Astrocyte (in vitro differentiated cells and primary cell): Measurements from ENCODE around the gene PHF21B. TPM values are rescaled to one million over a fixed set of nuclear protein-coding genes. Genes with fewer than 3 reads are reported as not detected.

Source experiments
- DNase-seq: peaks from one replicate; pipeline ENCODE4 v3.0.0-alpha.2; 2010; ENCODE audit warnings: low read depth
- FAIRE-seq: peaks from 2 replicates; lab custom pipeline; 2011; peaks lifted over from hg19 to GRCh38; lab: Jason Lieb, UNC
- H2AFZ ChIP-seq: 2 replicates; pipeline ENCODE4 v1.6.0; 2012; ENCODE audit warnings: low read depth, low read length, inconsistent platforms
- H3K27ac ChIP-seq: 2 replicates; pipeline ENCODE4 v1.5.1; 2011; ENCODE audit warnings: low read depth, low read length, inconsistent platforms
- H3K27me3 ChIP-seq: 2 replicates; pipeline ENCODE4 v1.6.0; 2011; ENCODE audit warnings: low read length, inconsistent platforms; ENCODE audit not compliant: insufficient read depth
- H3K36me3 ChIP-seq: 2 replicates; pipeline ENCODE4 v1.5.1; 2011; ENCODE audit warnings: low read length, inconsistent platforms; ENCODE audit not compliant: insufficient read depth
- H3K4me1 ChIP-seq: 2 replicates; pipeline ENCODE4 v1.5.1; 2011; ENCODE audit warnings: low read length, inconsistent platforms; ENCODE audit not compliant: insufficient read depth
- H3K4me2 ChIP-seq: 2 replicates; pipeline ENCODE4 v1.6.0; 2012; ENCODE audit warnings: low read length, inconsistent platforms
- H3K4me3 ChIP-seq: 2 replicates; pipeline ENCODE4 v1.5.1; 2011; ENCODE audit warnings: low read depth, mild to moderate bottlenecking, low read length, inconsistent platforms; ENCODE audit not compliant: insufficient read depth
- H3K79me2 ChIP-seq: 2 replicates; pipeline ENCODE4 v1.6.0; 2012; ENCODE audit warnings: mild to moderate bottlenecking, low read length, inconsistent platforms; ENCODE audit not compliant: insufficient read depth
- H3K9ac ChIP-seq: 2 replicates; pipeline ENCODE4 v1.6.0; 2012; ENCODE audit warnings: mild to moderate bottlenecking, low read length, inconsistent platforms
- H3K9me3 ChIP-seq: 2 replicates; pipeline ENCODE4 v1.5.1; 2012; ENCODE audit warnings: low read depth, mild to moderate bottlenecking, low read length, inconsistent platforms; ENCODE audit not compliant: insufficient read depth
- H4K20me1 ChIP-seq: 2 replicates; pipeline ENCODE4 v1.6.0; 2012; ENCODE audit warnings: low read length, inconsistent platforms; ENCODE audit not compliant: insufficient read depth
- H3K27ac Mint-ChIP-seq: one replicate; pipeline ENCODE4 v1.8.0; 2021; ENCODE audit warnings: mild to moderate bottlenecking, mixed read lengths; ENCODE audit not compliant: unreplicated experiment
- H3K27me3 Mint-ChIP-seq: one replicate; pipeline ENCODE4 v1.8.0; 2021; ENCODE audit warnings: low read depth, mixed read lengths; ENCODE audit not compliant: unreplicated experiment
- H3K36me3 Mint-ChIP-seq: one replicate; pipeline ENCODE4 v1.8.0; 2021; ENCODE audit warnings: low read depth, mixed read lengths; ENCODE audit not compliant: unreplicated experiment
- H3K4me1 Mint-ChIP-seq: one replicate; pipeline ENCODE4 v1.8.0; 2021; ENCODE audit warnings: low read depth, mixed read lengths; ENCODE audit not compliant: unreplicated experiment
- H3K4me3 Mint-ChIP-seq: one replicate; pipeline ENCODE4 v1.8.0; 2021; ENCODE audit warnings: mild to moderate bottlenecking, moderate library complexity, mixed read lengths; ENCODE audit not compliant: unreplicated experiment
- H3K9me3 Mint-ChIP-seq: one replicate; pipeline ENCODE4 v1.8.0; 2021; ENCODE audit warnings: mild to moderate bottlenecking, mixed read lengths; ENCODE audit not compliant: unreplicated experiment
- CTCF ChIP-seq: IDR thresholded peaks from 2 replicates; pipeline ENCODE4 v1.5.1; 2011; ENCODE audit warnings: low read depth, mild to moderate bottlenecking, inconsistent platforms, low read length, moderate library complexity; ENCODE audit not compliant: insufficient read depth
- EZH2 ChIP-seq: IDR thresholded peaks from 2 replicates; pipeline ENCODE4 v1.6.1; 2012; ENCODE audit warnings: mild to moderate bottlenecking, low read length, inconsistent platforms; ENCODE audit not compliant: insufficient read depth
- total RNA-seq: library from RNA; stranded (reverse); gene quantifications from 2 replicates; pipeline ENCODE4 v1.2.1, GENCODE V29; 2021

The PHF21B gene
- total RNA-seq, 1 donor from 2014 or later = 6.3 TPM

- H3K9me3 Mint-ChIP-seq = peaks cover 2% of the 10 kb centered on the region
- H3K27me3 Mint-ChIP-seq = peaks cover 65% of the 10 kb centered on the region
- Histone ChIP-seq H3K4me1 (no peaks in the 10 kb centered on the region), H3K79me2 (no peaks in the 10 kb centered on the region), H4K20me1 (no peaks in the 10 kb centered on the region), H3K36me3 (no peaks in the 10 kb centered on the region), H2AFZ (no peak overlapping the region), H3K4me2 (no peak overlapping the region), H3K4me3 (no peak overlapping the region), H3K9ac (no peak overlapping the region), H3K27ac (no peak overlapping the region), H3K27me3 (peaks cover 41% of the 10 kb centered on the region), H3K9me3 (no peaks in the 10 kb centered on the region)
- no peaks in the 10 kb centered on the region for H3K4me1 Mint-ChIP-seq
- no peak overlapping the region for H3K4me3 Mint-ChIP-seq
- peaks cover 2% of the 10 kb centered on the region for H3K36me3 Mint-ChIP-seq
- FAIRE-seq (no peak), DNase-seq (no peak)
- no peak for TF ChIP-seq EZH2
- no peak for TF ChIP-seq CTCF
- H3K27ac Mint-ChIP-seq = no peak overlapping the region
These were observed 42.1 kb upstream of the PHF21B start for GRCh38 chr22:45051946-45052345.

- H3K4me1 Mint-ChIP-seq = no peaks in the 10 kb centered on the region
- H3K9me3 Mint-ChIP-seq = peaks cover 2% of the 10 kb centered on the region
- Histone ChIP-seq H4K20me1 (no peaks in the 10 kb centered on the region), H3K9me3 (no peaks in the 10 kb centered on the region), H3K27me3 (peaks cover 41% of the 10 kb centered on the region), H3K79me2 (no peaks in the 10 kb centered on the region), H3K4me2 (no peak overlapping the region), H3K4me1 (no peaks in the 10 kb centered on the region), H3K27ac (no peak overlapping the region), H3K4me3 (no peak overlapping the region), H3K9ac (no peak overlapping the region), H3K36me3 (no peaks in the 10 kb centered on the region), H2AFZ (no peak overlapping the region)
- peaks cover 65% of the 10 kb centered on the region for H3K27me3 Mint-ChIP-seq
- peaks cover 2% of the 10 kb centered on the region for H3K36me3 Mint-ChIP-seq
- TF ChIP-seq CTCF = no peak
- TF ChIP-seq EZH2 = no peak
- H3K27ac Mint-ChIP-seq = no peak overlapping the region
- FAIRE-seq (no peak), DNase-seq (no peak)
- H3K4me3 Mint-ChIP-seq = no peak overlapping the region
These were observed 41.6 kb upstream of the PHF21B start for GRCh38 chr22:45051419-45051818.

GRCh38 chr22:45047260-45047659, 37.5 kb upstream of the PHF21B start:
- Histone ChIP-seq H3K4me1 (no peaks in the 10 kb centered on the region), H3K36me3 (no peaks in the 10 kb centered on the region), H4K20me1 (no peaks in the 10 kb centered on the region), H3K9ac (no peak overlapping the region), H3K9me3 (no peaks in the 10 kb centered on the region), H3K79me2 (no peaks in the 10 kb centered on the region), H3K27me3 (peaks cover 28% of the 10 kb centered on the region), H3K27ac (no peak overlapping the region), H3K4me2 (no peak overlapping the region), H3K4me3 (no peak overlapping the region), H2AFZ (no peak overlapping the region)
- H3K4me3 Mint-ChIP-seq = no peak overlapping the region
- no peaks in the 10 kb centered on the region for H3K4me1 Mint-ChIP-seq
- peaks cover 8% of the 10 kb centered on the region for H3K9me3 Mint-ChIP-seq
- H3K36me3 Mint-ChIP-seq = peaks cover 3% of the 10 kb centered on the region
- peaks cover 62% of the 10 kb centered on the region for H3K27me3 Mint-ChIP-seq
- H3K27ac Mint-ChIP-seq = no peak overlapping the region
- TF ChIP-seq CTCF = no peak
- no peak for TF ChIP-seq EZH2
- DNase-seq (no peak), FAIRE-seq (no peak)
